K562 (cell line): ENCODE measurements around the gene KCNG4. TPM values are rescaled to one million over a fixed set of nuclear protein-coding genes. Genes with fewer than 3 reads are reported as not detected.

ENCODE experiments used
- CHD4 ChIP-seq: fragments of 200-600 bp; sonication (generic); IDR thresholded peaks from 3 replicates; pipeline ENCODE4 v1.6.1; 2012; ENCODE audit warnings: low read depth, mild to moderate bottlenecking, mixed read lengths, low read length, inconsistent platforms; ENCODE audit not compliant: insufficient read depth, insufficient replicate concordance, poor library complexity, severe bottlenecking
- ETV5 ChIP-seq: sonication (generic); formaldehyde crosslinking; IDR thresholded peaks from 2 replicates; pipeline ENCODE4 v1.4.0; 2020; ENCODE audit warnings: low read depth, mild to moderate bottlenecking, missing genetic modification reagents
- EZH2 ChIP-seq: IDR thresholded peaks from 2 replicates; pipeline ENCODE4 v1.6.1; 2012; ENCODE audit warnings: low read depth, mild to moderate bottlenecking, inconsistent platforms, low read length, borderline replicate concordance
- MCM3 ChIP-seq: fragments of 450-650 bp; IDR thresholded peaks from 2 replicates; pipeline ENCODE4 v1.6.1; 2016
- MEF2D ChIP-seq: conservative IDR thresholded peaks from 2 replicates; pipeline ENCODE4 v1.6.1; 2016; ENCODE audit warnings: low read depth, missing genetic modification characterization, missing compliant biosample characterization
- PPARD ChIP-seq: fragments of 250-450 bp; sonication (Bioruptor Pico); IDR thresholded peaks from 2 replicates; pipeline ENCODE4 v1.8.0; 2022; ENCODE audit warnings: inconsistent platforms, mild to moderate bottlenecking, moderate library complexity
- PURB ChIP-seq: sonication (generic); formaldehyde crosslinking; IDR thresholded peaks from 2 replicates; pipeline ENCODE4 v1.9.0; 2021; ENCODE audit warnings: low read depth, mild to moderate bottlenecking, missing genetic modification reagents
- RBM39 ChIP-seq: fragments of 200-400 bp; formaldehyde crosslinking; optimal IDR thresholded peaks from 2 replicates; pipeline ENCODE3; 2018; ENCODE audit warnings: low read depth, low read length
- RHOXF2B ChIP-seq: fragments of 250-450 bp; sonication (Bioruptor Pico); conservative IDR thresholded peaks from 2 replicates; pipeline ENCODE4 v1.5.1; 2021
- TAF1 ChIP-seq: IDR thresholded peaks from 2 replicates; pipeline ENCODE4 v1.6.1; 2011; ENCODE audit warnings: mild to moderate bottlenecking, low read length, moderate library complexity; ENCODE audit not compliant: insufficient read depth, control insufficient read depth, severe bottlenecking; ENCODE audit errors: extremely low read depth
- ZNF134 ChIP-seq: fragments of 250-450 bp; sonication (Bioruptor Pico); conservative IDR thresholded peaks from 2 replicates; pipeline ENCODE4 v1.4.0; 2020
- ZNF175 ChIP-seq: fragments of 200-800 bp; sonication (Bioruptor generic); IDR thresholded peaks from 2 replicates; pipeline ENCODE4 v1.6.1; 2016; ENCODE audit warnings: low read depth, mild to moderate bottlenecking, missing genetic modification characterization, missing compliant biosample characterization
- ZNF263 ChIP-seq: sonication (generic); formaldehyde crosslinking; IDR thresholded peaks from 2 replicates; pipeline ENCODE4 v1.8.0; 2022; ENCODE audit warnings: mild to moderate bottlenecking, missing genetic modification reagents, borderline replicate concordance
- polyA plus RNA-seq, 8 experiments: library from polyadenylated mRNA; depleted of rRNA in 4 of 8; stranded (reverse) in 5 of 8; unstranded in 3 of 8; fragments of >200 nt; fragmentation: Nextera tagmentation in 2 of 8; fragmentation: Illumina TruSeq in 1 of 8; extraction: Ambion mirVana in 2 of 8; extraction: Trizol in 1 of 8; gene quantifications; 2 replicates each; pipeline versions ENCODE4 v1.2.1 to v1.2.3, GENCODE V29; 2011 to 2014; ENCODE audit warnings: inconsistent platforms in 1 of 8, missing spikeins in 1 of 8
- total RNA-seq, 7 experiments: library from RNA; depleted of rRNA in 6 of 7; stranded (reverse); fragments of >200 nt in 6 of 7; fragmentation: Illumina TruSeq in 2 of 7; extraction: Trizol in 2 of 7; gene quantifications; 2 replicates each; pipeline versions ENCODE4 v1.2.1 to v1.2.3, GENCODE V29; 2011 to 2021; ENCODE audit warnings: low replicate concordance in 1 of 7
- TF ChIP-seq, protein P1 (sequence below), 3 experiments: fragments of 200-800 bp in 1 of 3; sonication (Bioruptor generic) in 1 of 3; sonication (generic) in 1 of 3; formaldehyde crosslinking in 1 of 3; IDR thresholded peaks; 2 replicates each; pipeline versions ENCODE4 v1.6.1 to v1.8.0; 2016 to 2022; ENCODE audit warnings: mild to moderate bottlenecking in 2 of 3, missing compliant biosample characterization in 2 of 3, missing genetic modification characterization in 2 of 3, missing genetic modification reagents in 1 of 3
- TF ChIP-seq, protein P2 (sequence below): fragments of 450-650 bp; IDR thresholded peaks from 2 replicates; pipeline ENCODE4 v1.6.1; 2016; ENCODE audit warnings: borderline replicate concordance
- TF ChIP-seq, protein P3 (sequence below): IDR thresholded peaks from 2 replicates; pipeline ENCODE4 v1.6.1; 2014; ENCODE audit warnings: antibody characterized with exemption
- TF ChIP-seq, protein P4 (sequence below): sonication (generic); formaldehyde crosslinking; IDR thresholded peaks from 2 replicates; pipeline ENCODE4 v1.9.0; 2022; ENCODE audit warnings: mild to moderate bottlenecking, missing genetic modification reagents
- TF ChIP-seq, protein P5 (sequence below): fragments of 450-650 bp; IDR thresholded peaks from 2 replicates; pipeline ENCODE4 v1.6.1; 2014; ENCODE audit warnings: low read depth, mild to moderate bottlenecking, moderate library complexity, borderline replicate concordance
- TF ChIP-seq, protein P6 (sequence below), 2 experiments: fragments of 450-650 bp; conservative IDR thresholded peaks; 2 replicates each; pipeline ENCODE4 v1.6.1; 2017; ENCODE audit warnings: mild to moderate bottlenecking in 2 of 2, moderate library complexity in 2 of 2

The KCNG4 gene
- total and polyA plus RNA-seq, 9 of the 15 experiments (the other 6 are each of a cell fraction or from before 2014, with no cell fraction given) = not detected

DNA sequence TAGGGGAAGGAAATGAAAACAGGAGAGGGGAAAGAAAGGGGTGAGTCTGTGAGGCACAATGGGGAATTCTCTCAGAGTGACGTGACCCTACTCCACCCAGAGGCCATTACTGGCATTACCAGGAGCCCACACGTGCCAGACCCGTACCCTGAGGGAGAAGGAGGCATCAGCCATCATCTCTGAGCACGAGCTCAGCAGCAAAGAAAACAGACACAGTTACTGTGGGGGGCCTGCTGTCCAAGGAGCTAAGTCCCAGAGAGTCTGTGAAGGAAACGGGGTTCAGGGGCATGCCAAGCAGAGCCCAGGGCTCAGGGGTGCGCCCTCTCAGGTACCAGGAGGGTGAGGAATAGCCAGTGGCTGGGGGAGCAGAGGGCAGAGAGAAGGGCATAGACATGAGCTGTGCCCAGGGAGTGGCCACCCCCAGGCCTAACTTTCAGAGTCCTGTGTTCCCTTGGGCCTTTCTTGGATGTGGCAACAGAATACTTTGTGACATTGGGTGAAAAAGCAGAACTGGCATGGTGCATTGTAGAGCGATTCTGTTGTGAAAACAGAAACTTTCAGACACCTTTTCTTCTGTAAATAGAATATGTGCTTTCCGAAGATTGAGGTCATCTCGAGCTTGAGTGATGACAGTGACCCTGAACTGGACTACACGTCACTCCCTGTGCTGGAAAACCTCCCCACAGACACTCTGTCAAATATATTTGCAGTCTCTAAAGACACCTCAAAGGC lies 64.3 kb downstream of the KCNG4 start (continued):
- TF ChIP-seq CHD4 = no peak
- TF ChIP-seq ZNF263 (CRISPR knock-in tag) = no peak
- TF ChIP-seq PURB = no peak
- TF ChIP-seq, protein P1, sequence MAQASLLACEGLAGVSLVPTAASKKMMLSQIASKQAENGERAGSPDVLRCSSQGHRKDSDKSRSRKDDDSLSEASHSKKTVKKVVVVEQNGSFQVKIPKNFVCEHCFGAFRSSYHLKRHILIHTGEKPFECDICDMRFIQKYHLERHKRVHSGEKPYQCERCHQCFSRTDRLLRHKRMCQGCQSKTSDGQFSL (CRISPR knock-in tag; IDR thresholded peaks at IDR 0.05) = no peak
- TF ChIP-seq, protein P1 (tag; IDR thresholded peaks at IDR 0.05) = no peak
- TF ChIP-seq PPARD (CRISPR knock-in tag) = no peak
- no peak for TF ChIP-seq RHOXF2B
- TF ChIP-seq, protein P2, sequence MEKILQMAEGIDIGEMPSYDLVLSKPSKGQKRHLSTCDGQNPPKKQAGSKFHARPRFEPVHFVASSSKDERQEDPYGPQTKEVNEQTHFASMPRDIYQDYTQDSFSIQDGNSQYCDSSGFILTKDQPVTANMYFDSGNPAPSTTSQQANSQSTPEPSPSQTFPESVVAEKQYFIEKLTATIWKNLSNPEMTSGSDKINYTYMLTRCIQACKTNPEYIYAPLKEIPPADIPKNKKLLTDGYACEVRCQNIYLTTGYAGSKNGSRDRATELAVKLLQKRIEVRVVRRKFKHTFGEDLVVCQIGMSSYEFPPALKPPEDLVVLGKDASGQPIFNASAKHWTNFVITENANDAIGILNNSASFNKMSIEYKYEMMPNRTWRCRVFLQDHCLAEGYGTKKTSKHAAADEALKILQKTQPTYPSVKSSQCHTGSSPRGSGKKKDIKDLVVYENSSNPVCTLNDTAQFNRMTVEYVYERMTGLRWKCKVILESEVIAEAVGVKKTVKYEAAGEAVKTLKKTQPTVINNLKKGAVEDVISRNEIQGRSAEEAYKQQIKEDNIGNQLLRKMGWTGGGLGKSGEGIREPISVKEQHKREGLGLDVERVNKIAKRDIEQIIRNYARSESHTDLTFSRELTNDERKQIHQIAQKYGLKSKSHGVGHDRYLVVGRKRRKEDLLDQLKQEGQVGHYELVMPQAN = no peak
- no peak for TF ChIP-seq TAF1
- TF ChIP-seq EZH2 = no peak
- no peak for TF ChIP-seq RBM39
- TF ChIP-seq MEF2D (tag) = 0 out of 2 replicates have a peak, but pooled peaks have one; percentile 23
- TF ChIP-seq MCM3 = no peak
- TF ChIP-seq ZNF175 (CRISPR knock-in tag) = no peak
- TF ChIP-seq ZNF134 = no peak
- TF ChIP-seq, protein P3, sequence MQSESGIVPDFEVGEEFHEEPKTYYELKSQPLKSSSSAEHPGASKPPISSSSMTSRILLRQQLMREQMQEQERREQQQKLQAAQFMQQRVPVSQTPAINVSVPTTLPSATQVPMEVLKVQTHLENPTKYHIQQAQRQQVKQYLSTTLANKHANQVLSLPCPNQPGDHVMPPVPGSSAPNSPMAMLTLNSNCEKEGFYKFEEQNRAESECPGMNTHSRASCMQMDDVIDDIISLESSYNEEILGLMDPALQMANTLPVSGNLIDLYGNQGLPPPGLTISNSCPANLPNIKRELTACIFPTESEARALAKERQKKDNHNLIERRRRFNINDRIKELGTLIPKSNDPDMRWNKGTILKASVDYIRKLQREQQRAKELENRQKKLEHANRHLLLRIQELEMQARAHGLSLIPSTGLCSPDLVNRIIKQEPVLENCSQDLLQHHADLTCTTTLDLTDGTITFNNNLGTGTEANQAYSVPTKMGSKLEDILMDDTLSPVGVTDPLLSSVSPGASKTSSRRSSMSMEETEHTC = no peak
- TF ChIP-seq, protein P4, sequence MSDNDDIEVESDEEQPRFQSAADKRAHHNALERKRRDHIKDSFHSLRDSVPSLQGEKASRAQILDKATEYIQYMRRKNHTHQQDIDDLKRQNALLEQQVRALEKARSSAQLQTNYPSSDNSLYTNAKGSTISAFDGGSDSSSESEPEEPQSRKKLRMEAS (CRISPR knock-in tag) = peak; percentile 62
- TF ChIP-seq, protein P5, sequence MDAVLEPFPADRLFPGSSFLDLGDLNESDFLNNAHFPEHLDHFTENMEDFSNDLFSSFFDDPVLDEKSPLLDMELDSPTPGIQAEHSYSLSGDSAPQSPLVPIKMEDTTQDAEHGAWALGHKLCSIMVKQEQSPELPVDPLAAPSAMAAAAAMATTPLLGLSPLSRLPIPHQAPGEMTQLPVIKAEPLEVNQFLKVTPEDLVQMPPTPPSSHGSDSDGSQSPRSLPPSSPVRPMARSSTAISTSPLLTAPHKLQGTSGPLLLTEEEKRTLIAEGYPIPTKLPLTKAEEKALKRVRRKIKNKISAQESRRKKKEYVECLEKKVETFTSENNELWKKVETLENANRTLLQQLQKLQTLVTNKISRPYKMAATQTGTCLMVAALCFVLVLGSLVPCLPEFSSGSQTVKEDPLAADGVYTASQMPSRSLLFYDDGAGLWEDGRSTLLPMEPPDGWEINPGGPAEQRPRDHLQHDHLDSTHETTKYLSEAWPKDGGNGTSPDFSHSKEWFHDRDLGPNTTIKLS = no peak
- no peak for TF ChIP-seq ETV5 (CRISPR knock-in tag)
- TF ChIP-seq, protein P6, sequence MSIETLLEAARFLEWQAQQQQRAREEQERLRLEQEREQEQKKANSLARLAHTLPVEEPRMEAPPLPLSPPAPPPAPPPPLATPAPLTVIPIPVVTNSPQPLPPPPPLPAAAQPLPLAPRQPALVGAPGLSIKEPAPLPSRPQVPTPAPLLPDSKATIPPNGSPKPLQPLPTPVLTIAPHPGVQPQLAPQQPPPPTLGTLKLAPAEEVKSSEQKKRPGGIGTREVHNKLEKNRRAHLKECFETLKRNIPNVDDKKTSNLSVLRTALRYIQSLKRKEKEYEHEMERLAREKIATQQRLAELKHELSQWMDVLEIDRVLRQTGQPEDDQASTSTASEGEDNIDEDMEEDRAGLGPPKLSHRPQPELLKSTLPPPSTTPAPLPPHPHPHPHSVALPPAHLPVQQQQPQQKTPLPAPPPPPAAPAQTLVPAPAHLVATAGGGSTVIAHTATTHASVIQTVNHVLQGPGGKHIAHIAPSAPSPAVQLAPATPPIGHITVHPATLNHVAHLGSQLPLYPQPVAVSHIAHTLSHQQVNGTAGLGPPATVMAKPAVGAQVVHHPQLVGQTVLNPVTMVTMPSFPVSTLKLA (conservative IDR thresholded peaks at IDR 0.05) = peak; percentile 65 to 75
